GM23338 (cell line): ENCODE measurements around the gene CACNG1. TPM values are rescaled to one million over a fixed set of nuclear protein-coding genes. Genes with fewer than 3 reads are reported as not detected.

ENCODE experiments used
- ATAC-seq: fragments of 200-7000 bp; cut with Tn5 transposase; 3 replicates; pipeline ENCODE4 v1.9.1; 2020
- DNase-seq: peaks from one replicate; pipeline ENCODE4 v3.0.0-alpha.2; 2015; ENCODE audit warnings: low spot score
- H2AFZ ChIP-seq: fragments of 200-600 bp; sonication (generic); 2 replicates; pipeline ENCODE4 v1.8.0; 2016; ENCODE audit warnings: antibody characterized with exemption, mild to moderate bottlenecking, moderate library complexity
- H3F3A ChIP-seq: fragments of 200-600 bp; sonication (generic); replicated peaks from 2 replicates; pipeline ENCODE4 v1.8.0; 2017; ENCODE audit warnings: antibody characterized with exemption, mixed run types, low read depth
- H3K27ac ChIP-seq: fragments of 200-600 bp; sonication (generic); 2 replicates; pipeline ENCODE4 v1.6.1; 2016; ENCODE audit warnings: low read depth
- H3K27me3 ChIP-seq: fragments of 200-600 bp; sonication (generic); 2 replicates; pipeline ENCODE4 v1.8.0; 2016; ENCODE audit warnings: mild to moderate bottlenecking, mixed run types, moderate library complexity; ENCODE audit not compliant: insufficient read depth
- H3K36me3 ChIP-seq: fragments of 200-600 bp; sonication (generic); 2 replicates; pipeline ENCODE4 v1.8.0; 2016; ENCODE audit warnings: mild to moderate bottlenecking; ENCODE audit not compliant: insufficient read depth
- H3K4me1 ChIP-seq: fragments of 200-600 bp; sonication (generic); 2 replicates; pipeline ENCODE4 v1.8.0; 2016; ENCODE audit warnings: mild to moderate bottlenecking, moderate library complexity; ENCODE audit not compliant: insufficient read depth
- H3K4me2 ChIP-seq: fragments of 200-600 bp; sonication (generic); 2 replicates; pipeline ENCODE4 v1.7.1; 2017; ENCODE audit warnings: mixed run types
- H3K4me3 ChIP-seq: fragments of 200-600 bp; sonication (generic); 2 replicates; pipeline ENCODE4 v1.6.1; 2016; ENCODE audit warnings: mixed run types
- H3K79me2 ChIP-seq: fragments of 200-600 bp; sonication (generic); replicated peaks from 2 replicates; pipeline ENCODE4 v1.8.0; 2017; ENCODE audit warnings: mild to moderate bottlenecking; ENCODE audit not compliant: insufficient read depth
- H3K9me2 ChIP-seq: fragments of 200-600 bp; sonication (generic); 2 replicates; pipeline ENCODE4 v1.8.0; 2017; ENCODE audit not compliant: insufficient read depth
- H4K20me1 ChIP-seq: fragments of 200-600 bp; sonication (generic); replicated peaks from 2 replicates; pipeline ENCODE4 v1.8.0; 2017; ENCODE audit warnings: mild to moderate bottlenecking; ENCODE audit not compliant: insufficient read depth
- H3K27ac Mint-ChIP-seq: 2 replicates; pipeline ENCODE4 v1.8.0; 2020; ENCODE audit warnings: inconsistent platforms, mild to moderate bottlenecking, moderate library complexity, mixed read lengths
- H3K27me3 Mint-ChIP-seq: 3 replicates; pipeline ENCODE4 v1.8.0; 2022; ENCODE audit warnings: low read depth, mild to moderate bottlenecking, moderate library complexity, mixed read lengths, inconsistent platforms; ENCODE audit not compliant: insufficient read depth, poor library complexity
- H3K36me3 Mint-ChIP-seq: 3 replicates; pipeline ENCODE4 v1.8.0; 2021; ENCODE audit warnings: low read depth, mild to moderate bottlenecking, inconsistent platforms, moderate library complexity, mixed read lengths
- H3K4me1 Mint-ChIP-seq: 3 replicates; pipeline ENCODE4 v1.8.0; 2020; ENCODE audit warnings: mild to moderate bottlenecking, inconsistent platforms, mixed read lengths
- H3K4me3 Mint-ChIP-seq: 3 replicates; pipeline ENCODE4 v1.8.0; 2021; ENCODE audit warnings: moderate library complexity, mild to moderate bottlenecking, inconsistent platforms, mixed read lengths
- H3K9me3 Mint-ChIP-seq: 3 replicates; pipeline ENCODE4 v1.8.0; 2020; ENCODE audit warnings: moderate library complexity, mild to moderate bottlenecking, inconsistent platforms, mixed read lengths
- CREB1 ChIP-seq: fragments of 250-450 bp; sonication (Bioruptor Pico); IDR thresholded peaks from 2 replicates; pipeline ENCODE4 v1.5.0; 2020; ENCODE audit warnings: low read depth, mild to moderate bottlenecking, moderate library complexity
- CTCF ChIP-seq, 2 experiments: fragments of 200-600 bp in 1 of 2; sonication (generic) in 1 of 2; conservative IDR thresholded peaks; 2 replicates each; pipeline versions ENCODE4 v1.5.1 to v1.6.1; 2016 to 2017; ENCODE audit warnings: antibody characterized with exemption in 2 of 2, low read depth in 2 of 2, mild to moderate bottlenecking in 2 of 2, moderate library complexity in 1 of 2
- ETS1 ChIP-seq: IDR thresholded peaks from 2 replicates; pipeline ENCODE4 v1.6.1; 2016; ENCODE audit warnings: antibody characterized with exemption
- EZH2 ChIP-seq: fragments of 200-600 bp; sonication (generic); IDR thresholded peaks from one replicate; pipeline ENCODE4 v1.8.0; 2017; ENCODE audit warnings: antibody characterized with exemption, mild to moderate bottlenecking, low read depth; ENCODE audit not compliant: unreplicated experiment
- EZH2phosphoT487 ChIP-seq: fragments of 200-600 bp; sonication (generic); IDR thresholded peaks from one replicate; pipeline ENCODE4 v1.8.1; 2018; ENCODE audit warnings: antibody characterized with exemption; ENCODE audit not compliant: unreplicated experiment
- JUNB ChIP-seq: IDR thresholded peaks from one replicate; pipeline ENCODE4 v1.6.1; 2016; ENCODE audit warnings: antibody characterized with exemption; ENCODE audit not compliant: unreplicated experiment
- NANOG ChIP-seq: IDR thresholded peaks from 2 replicates; pipeline ENCODE4 v1.6.1; 2016; ENCODE audit warnings: antibody characterized with exemption, borderline replicate concordance
- POLR2AphosphoS5 ChIP-seq: IDR thresholded peaks from 2 replicates; pipeline ENCODE4 v1.6.1; 2016; ENCODE audit warnings: antibody characterized with exemption, low read depth
- STAT1 ChIP-seq: IDR thresholded peaks from one replicate; pipeline ENCODE4 v1.6.1; 2016; ENCODE audit warnings: antibody characterized with exemption; ENCODE audit not compliant: unreplicated experiment
- ZNF114 ChIP-seq: fragments of 250-450 bp; sonication (Bioruptor Pico); IDR thresholded peaks from 2 replicates; pipeline ENCODE4 v1.5.0; 2020; ENCODE audit warnings: mild to moderate bottlenecking, moderate library complexity
- ZNF331 ChIP-seq: fragments of 250-450 bp; sonication (Bioruptor Pico); IDR thresholded peaks from 2 replicates; pipeline ENCODE4 v1.5.0; 2020; ENCODE audit warnings: low read depth, mild to moderate bottlenecking, moderate library complexity
- ZNF462 ChIP-seq: fragments of 250-450 bp; sonication (Bioruptor Pico); IDR thresholded peaks from 2 replicates; pipeline ENCODE4 v1.5.0; 2020; ENCODE audit warnings: mild to moderate bottlenecking, moderate library complexity
- polyA plus RNA-seq: library from polyadenylated mRNA; unstranded; fragments of >200 nt; fragmentation: Nextera tagmentation; extraction: Ambion mirVana; gene quantifications from 2 replicates; pipeline ENCODE4 v1.2.1, GENCODE V29; 2016
- total RNA-seq: library from RNA; depleted of rRNA; stranded (reverse); fragments of >200 nt; shearing (Covaris generic); gene quantifications from 2 replicates; pipeline ENCODE4 v1.2.3, GENCODE V29; 2014
- TF ChIP-seq, protein P1 (sequence below): IDR thresholded peaks from one replicate; pipeline ENCODE4 v1.6.1; 2018; ENCODE audit warnings: antibody characterized with exemption; ENCODE audit not compliant: unreplicated experiment

CACNG1 gene
- total and polyA plus RNA-seq, 2 experiments from 2014 or later, result not detected

DNA sequence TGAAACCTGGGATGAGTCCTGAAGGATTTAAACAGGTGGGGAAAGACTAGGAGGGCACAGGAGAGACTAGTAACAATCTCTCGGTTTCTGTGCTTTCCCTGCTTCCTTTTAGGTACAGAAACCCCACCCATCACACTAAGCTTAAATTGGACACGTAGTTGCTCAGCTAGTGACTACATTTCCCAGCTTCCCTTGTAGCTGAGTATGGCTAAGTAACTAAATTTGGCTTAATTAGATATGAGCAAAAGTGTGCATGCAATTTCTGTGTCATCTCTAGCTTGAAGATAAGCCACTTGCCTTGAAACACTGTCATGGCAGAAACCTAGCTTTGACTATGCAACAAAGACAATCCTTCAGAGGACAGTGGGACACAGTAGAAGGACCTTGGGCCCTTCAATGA lies 36.5 kb downstream of the CACNG1 start:
- Histone ChIP-seq H3K9me2 (no peaks in the 10 kb centered on the region), H3K4me1 (no peaks in the 10 kb centered on the region), H3F3A (no peaks in the 10 kb centered on the region), H3K27ac (no peak overlapping the region), H3K27me3 (no peaks in the 10 kb centered on the region), H3K36me3 (no peaks in the 10 kb centered on the region), H3K4me3 (no peak overlapping the region), H4K20me1 (no peaks in the 10 kb centered on the region), H3K4me2 (no peak overlapping the region), H2AFZ (no peak overlapping the region), H3K79me2 (no peaks in the 10 kb centered on the region)
- Mint-ChIP-seq H3K9me3 (no peaks in the 10 kb centered on the region), H3K36me3 (peaks cover under 1% of the 10 kb centered on the region), H3K27me3 (no peaks in the 10 kb centered on the region), H3K4me1 (no peaks in the 10 kb centered on the region), H3K27ac (no peak overlapping the region), H3K4me3 (no peak overlapping the region)
- no peak for DNase-seq
- TF ChIP-seq, protein P1, sequence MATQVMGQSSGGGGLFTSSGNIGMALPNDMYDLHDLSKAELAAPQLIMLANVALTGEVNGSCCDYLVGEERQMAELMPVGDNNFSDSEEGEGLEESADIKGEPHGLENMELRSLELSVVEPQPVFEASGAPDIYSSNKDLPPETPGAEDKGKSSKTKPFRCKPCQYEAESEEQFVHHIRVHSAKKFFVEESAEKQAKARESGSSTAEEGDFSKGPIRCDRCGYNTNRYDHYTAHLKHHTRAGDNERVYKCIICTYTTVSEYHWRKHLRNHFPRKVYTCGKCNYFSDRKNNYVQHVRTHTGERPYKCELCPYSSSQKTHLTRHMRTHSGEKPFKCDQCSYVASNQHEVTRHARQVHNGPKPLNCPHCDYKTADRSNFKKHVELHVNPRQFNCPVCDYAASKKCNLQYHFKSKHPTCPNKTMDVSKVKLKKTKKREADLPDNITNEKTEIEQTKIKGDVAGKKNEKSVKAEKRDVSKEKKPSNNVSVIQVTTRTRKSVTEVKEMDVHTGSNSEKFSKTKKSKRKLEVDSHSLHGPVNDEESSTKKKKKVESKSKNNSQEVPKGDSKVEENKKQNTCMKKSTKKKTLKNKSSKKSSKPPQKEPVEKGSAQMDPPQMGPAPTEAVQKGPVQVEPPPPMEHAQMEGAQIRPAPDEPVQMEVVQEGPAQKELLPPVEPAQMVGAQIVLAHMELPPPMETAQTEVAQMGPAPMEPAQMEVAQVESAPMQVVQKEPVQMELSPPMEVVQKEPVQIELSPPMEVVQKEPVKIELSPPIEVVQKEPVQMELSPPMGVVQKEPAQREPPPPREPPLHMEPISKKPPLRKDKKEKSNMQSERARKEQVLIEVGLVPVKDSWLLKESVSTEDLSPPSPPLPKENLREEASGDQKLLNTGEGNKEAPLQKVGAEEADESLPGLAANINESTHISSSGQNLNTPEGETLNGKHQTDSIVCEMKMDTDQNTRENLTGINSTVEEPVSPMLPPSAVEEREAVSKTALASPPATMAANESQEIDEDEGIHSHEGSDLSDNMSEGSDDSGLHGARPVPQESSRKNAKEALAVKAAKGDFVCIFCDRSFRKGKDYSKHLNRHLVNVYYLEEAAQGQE, result no peak
- TF ChIP-seq JUNB, result no peak
- TF ChIP-seq EZH2phosphoT487, result no peak
- TF ChIP-seq EZH2, result no peak
- no peak for TF ChIP-seq CREB1
- TF ChIP-seq POLR2AphosphoS5, result no peak
- no peak for TF ChIP-seq ZNF462 (CRISPR knock-in tag)
- TF ChIP-seq CTCF (conservative IDR thresholded peaks at IDR 0.05; ENCODE audit: low read depth in 2 of 2), result no peak
- no peak for TF ChIP-seq NANOG
- TF ChIP-seq ZNF114 (CRISPR knock-in tag), result no peak
- no peak for TF ChIP-seq ZNF331
- no peak for TF ChIP-seq ETS1
- no peak for TF ChIP-seq STAT1
- ATAC-seq, result no peak
